GM19372 (cell line): ENCODE results near the gene CBY2.

Experiments
- ATAC-seq: cut with Tn5 transposase; IDR thresholded peaks from one replicate; pipeline ENCODE4 v1.9.1; 2021; ENCODE audit warnings: mild to moderate bottlenecking, low read depth, moderate library complexity; ENCODE audit not compliant: unreplicated experiment

The CBY2 gene

DNA sequence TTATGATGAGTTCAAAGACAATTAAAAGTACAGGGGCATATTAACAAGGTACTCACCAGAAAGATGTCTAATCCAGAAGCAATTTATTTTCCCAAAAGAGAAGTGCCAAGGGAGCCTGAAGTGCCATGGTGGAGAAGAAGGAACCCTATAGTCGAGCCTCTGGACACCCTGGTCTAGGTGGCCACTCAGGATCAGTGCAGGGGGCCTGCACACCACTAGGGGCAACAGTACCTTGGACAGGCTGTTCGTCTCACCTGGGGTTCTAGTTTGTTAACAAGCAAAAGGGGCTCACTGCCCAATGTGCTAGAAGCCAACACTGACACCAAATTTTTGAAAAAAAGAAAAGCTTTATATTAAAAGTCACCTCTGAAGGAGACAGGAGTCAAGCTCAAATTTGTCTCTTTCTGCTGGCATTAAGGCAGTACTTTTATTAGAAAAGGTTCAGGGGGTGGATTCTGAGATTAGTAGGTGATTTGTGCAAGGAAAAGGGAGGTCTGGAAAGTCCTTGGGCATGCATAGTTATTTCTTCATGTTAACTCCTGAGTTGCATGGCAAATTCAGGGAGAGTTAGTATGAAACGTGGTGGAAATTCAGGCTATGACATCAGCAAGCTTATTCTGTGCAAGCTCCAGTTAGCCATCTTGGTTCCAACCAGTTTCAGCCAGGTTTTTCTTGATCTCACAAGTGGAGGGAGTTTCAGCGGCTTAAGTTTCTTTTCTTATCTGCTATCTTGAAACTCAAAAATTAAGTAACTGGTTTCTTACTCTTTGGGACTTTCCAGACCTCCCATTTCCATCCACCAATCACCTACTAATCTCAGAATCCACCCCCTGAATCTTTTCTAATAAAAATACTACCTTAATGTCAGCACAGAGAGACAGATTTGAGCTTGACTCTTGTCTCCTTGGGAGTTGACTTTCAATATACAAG is 884 bp upstream of the CBY2 start:
- ATAC-seq, result peak; percentile 60

DNA sequence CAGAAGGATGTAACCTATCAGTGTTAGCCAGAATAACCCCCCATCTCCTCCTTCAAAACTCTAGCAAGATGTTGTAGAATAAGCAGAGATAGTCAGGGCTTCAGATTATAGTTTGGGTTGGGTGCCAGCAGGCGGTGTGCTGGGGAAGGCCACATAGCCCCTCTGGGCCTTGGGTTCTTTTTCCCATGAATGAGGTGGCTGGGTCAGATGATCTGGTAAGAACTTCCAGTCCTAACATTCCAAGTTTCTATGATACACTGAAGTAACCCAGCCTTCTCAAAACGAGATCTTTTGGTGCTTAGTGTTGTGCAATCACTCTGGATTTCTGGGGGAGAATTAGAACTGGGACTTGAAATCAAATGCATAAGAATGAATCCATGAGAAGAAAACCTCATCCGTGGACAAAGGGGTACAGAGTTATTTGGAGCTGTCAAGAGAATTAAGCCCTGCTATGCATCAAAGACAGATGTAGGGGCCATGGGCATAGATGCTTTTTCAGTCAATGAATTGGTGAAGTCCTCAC is 810 bp downstream of the CBY2 start:
- no peak for ATAC-seq

DNA sequence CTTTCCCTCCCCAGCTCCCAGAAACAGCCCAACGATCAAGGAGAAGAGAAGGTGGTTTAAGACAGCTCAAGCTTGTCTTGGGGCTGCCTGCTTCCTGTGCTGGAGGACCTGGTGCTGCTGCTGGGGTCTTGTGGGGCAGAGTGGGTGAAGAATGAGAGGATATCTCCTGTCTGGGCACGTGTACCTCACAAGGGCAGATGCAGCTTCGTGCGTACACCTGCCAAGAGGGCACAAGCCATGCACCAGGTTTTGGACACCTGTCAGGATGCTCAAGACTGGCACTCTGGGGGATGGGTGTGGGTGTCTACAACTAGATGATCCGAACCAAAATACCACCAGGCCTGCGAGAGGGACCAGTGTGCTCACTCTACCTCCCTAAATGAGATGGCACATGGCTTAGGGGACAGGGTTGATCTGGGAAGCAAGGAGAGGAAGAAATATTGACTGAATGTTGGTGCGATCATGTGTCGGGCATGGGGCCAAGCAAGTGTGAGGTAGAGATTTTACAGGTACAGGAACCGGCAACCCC is 2.2 kb downstream of the CBY2 start:
- no peak for ATAC-seq

DNA sequence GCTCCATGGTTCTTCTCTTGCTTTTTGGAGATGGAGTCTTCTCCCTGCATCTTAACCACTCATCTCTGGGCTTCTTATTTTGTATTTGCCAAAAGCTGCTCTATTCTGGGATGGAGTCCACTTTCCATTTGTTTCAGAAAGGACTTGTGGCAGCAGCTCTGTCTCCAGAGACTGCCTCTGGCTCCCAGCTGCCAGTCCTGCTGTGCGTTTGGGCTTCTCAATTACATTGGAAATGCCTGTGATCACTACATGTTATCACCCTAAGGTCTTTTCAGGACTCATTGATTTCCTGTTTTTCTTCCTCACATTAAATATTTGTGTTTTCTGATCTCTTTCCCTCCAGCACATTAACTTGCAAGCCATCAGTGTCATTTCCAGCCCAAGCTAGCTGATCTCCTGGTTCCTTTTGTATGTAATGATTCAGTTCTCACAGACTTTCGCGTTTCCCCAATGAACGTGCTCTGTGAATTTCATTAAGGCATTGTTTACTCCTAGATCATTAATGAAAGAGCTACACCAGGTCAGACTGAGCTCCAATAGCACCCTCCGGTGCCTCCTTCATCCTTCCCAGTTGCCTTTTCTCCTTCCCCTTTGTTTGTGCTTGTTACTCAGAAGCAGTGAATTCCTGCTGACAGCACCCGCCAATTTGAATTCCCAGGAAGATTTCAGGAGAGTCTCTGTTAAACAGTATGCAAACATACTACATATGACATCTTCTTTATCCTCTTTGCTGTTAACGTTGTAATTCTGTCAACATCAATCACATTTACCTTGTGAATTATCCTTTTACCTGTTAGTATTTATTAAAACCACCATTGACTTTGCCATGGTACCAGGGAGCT is 3.0 kb downstream of the CBY2 start:
- ATAC-seq, result no peak

DNA sequence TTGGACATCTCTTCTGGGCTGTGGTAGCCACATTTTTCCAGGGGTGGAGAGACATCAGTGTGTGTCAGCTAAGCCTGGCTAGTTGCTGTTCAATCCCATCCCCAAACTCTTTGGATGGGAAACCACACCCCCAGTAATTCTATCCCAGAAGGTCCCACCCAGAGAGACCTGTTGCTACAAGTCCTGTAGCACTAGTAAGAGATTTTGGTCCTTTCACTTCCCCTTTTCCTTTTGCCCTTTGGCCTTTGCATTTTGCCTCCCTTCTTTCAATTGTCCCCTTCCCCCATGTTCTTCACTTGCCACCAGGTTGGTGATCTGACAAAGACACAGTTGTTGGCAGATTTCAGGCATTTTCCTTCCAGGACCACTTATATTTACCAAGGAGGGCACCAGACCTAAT is 3.8 kb downstream of the CBY2 start:
- ATAC-seq, result no peak

DNA sequence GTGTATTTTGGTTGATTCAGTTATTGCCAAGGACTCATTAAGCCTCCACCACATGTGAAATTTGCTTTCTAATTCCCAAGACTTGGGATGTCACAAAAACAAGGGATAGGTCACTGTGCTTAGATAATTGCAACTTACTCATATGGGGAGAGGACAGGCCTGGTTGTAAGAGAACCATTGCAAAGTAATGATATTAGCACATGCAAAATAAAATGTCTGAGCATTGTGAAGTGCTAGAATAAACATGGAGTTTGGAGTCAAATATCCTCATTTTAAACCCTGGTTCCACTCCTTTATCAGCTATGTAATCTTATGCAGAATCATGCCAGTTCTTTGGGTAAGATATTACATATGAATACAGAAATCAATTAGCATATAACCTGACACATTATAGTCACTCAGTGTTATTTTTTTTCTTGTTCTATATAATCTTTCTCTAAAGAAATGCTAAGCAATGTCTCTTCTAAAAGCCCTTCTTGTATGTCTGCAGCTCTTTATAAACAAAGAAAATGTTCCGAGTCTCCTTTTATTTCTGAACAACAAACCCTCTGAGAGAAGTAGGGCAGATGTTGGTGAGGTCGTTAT is 5.5 kb downstream of the CBY2 start:
- no peak for ATAC-seq

DNA sequence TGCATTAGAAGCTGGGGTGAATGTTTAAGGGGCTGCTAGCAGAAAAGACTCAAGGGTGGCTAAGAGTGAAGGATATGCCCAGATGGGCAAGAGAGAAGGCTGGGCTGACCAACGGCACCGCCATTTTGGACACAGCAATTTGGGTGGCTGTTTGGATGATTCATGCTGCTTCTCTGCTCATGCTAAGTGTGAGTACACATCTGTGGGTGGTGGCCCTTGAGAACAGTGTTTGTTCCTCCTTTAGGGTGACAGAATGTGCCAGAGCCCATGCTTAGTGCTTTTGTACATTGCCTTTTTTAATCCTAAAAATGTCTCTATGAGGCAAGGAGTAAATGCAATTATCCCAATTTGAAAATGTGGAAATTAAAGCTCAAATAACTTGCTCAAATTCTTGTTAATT is 9.8 kb downstream of the CBY2 start:
- ATAC-seq, result no peak

DNA sequence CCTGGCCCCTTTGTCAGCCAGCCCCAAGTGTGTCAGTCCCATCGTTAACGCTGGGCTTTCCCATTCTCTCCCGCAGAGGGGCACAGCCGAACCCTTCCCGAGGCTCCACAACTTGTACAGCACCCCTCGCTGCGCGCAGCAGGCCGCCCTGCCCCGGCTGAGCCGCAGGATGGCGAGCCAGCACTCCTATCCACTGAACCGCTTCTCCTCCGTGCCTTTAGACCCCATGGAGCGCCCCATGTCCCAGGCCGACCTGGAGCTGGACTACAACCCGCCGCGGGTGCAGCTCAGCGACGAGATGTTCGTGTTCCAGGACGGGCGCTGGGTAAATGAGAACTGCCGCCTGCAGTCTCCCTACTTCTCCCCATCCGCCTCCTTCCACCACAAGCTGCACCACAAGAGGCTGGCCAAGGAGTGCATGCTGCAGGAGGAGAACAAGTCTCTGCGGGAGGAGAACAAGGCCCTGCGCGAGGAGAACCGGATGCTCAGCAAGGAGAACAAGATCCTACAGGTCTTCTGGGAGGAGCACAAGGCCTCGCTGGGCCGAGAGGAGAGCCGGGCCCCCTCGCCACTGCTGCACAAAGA is 11.1 kb downstream of the CBY2 start:
- no peak for ATAC-seq

DNA sequence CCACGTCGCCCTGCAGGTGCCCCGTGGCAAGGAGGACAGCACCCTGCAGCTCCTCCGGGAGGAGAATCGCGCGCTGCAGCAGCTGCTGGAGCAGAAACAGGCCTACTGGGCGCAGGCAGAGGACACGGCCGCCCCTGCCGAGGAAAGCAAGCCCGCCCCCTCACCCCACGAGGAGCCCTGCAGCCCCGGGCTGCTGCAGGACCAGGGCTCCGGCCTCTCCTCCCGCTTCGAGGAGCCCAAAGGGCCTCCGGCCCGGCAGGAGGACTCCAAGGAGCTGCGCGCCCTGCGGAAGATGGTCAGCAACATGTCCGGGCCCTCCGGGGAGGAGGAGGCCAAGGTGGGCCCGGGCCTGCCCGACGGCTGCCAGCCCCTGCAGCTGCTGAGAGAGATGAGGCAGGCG is 11.6 kb downstream of the CBY2 start:
- no peak for ATAC-seq

DNA sequence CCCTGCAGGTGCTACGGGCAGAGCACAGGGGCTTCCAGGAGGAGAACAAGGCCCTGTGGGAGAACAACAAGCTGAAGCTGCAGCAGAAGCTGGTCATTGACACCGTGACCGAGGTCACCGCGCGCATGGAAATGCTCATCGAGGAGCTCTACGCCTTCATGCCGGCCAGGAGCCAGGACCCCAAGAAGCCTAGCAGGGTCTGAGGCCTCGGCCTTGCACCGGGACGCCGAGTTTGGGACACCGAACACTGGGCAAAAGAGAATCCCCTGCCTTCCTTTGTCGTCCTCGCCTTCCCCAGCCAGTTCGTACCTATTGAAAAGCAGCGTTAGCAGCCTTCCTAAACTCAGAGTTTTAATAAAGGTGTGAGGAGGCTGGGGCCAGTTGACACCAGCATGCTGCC is 12.1 kb downstream of the CBY2 start:
- no peak for ATAC-seq

DNA sequence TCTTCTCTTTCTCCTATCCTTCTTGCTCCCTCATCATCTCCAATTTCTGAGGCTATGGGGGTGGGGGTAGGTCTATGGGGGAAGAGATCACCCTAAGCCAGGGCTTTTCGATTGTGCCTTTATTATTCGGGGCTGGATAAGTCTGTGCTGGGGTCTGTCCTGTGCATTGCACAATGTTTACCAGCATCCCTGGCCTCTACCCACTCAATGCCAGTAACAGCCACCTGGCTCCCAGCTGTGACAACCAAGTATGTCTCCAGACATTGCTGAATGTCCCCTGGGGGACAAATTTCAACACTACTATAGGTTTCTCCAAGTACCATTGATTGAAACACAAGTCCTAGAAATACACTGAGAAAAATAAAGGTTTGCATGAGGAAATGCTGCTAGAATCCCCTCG is 13.2 kb downstream of the CBY2 start:
- ATAC-seq, result no peak

DNA sequence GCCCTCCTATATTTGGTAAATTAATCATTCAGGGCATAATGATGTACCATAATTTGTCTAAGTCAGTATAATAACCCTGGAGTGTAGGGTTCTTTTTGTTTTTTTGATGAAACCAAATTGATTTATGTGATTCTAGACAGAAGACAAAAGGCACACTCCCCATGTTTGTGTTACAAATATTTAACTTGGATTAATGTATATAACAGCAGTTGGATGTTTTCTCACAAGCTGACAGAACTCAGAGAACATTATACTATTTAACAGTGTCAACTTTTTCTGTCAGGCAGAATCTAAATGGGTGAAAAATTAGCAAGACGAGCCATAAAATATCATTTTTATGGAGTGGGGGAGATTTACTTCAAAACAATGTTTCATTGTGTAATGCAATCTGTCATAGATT is 15.2 kb downstream of the CBY2 start:
- no peak for ATAC-seq

DNA sequence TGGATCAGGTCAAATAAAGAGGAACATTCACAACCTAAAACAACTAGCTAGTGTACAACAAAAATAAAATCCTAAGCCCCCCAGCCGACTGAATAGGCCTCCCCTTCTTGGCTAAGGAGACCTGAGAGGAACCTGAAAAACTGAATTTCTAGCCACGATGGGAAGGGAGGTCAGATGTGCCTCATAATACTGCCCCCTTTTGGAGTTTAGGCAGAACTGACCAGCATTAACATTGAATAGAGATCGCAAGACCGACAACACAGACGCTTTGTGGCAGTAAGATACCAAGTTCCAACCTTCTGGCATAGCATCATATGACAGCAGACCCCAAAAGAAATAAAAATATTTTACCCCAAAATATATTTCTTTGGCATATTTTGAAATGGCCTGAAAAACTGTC is 15.9 kb downstream of the CBY2 start:
- peak; percentile 56 for ATAC-seq

DNA sequence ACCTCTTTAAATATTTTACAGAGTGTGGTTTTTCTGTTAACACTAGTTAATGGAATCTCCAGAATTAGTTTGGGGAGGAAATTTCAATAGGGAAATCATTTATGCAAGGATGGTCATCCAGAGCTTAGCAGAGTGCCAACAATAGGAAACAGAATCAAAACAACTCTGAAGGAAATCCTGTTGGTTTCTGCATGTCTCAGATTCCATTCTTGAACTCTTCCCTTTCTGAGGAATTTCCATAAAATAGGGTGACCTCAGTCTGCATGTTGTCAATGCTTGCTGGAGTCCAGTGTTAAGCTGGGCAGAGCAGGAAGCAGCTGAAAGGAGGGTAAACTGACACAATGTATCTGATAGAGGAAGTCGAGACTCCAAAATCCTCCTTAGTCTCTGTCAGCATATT is 16.9 kb downstream of the CBY2 start:
- no peak for ATAC-seq

DNA sequence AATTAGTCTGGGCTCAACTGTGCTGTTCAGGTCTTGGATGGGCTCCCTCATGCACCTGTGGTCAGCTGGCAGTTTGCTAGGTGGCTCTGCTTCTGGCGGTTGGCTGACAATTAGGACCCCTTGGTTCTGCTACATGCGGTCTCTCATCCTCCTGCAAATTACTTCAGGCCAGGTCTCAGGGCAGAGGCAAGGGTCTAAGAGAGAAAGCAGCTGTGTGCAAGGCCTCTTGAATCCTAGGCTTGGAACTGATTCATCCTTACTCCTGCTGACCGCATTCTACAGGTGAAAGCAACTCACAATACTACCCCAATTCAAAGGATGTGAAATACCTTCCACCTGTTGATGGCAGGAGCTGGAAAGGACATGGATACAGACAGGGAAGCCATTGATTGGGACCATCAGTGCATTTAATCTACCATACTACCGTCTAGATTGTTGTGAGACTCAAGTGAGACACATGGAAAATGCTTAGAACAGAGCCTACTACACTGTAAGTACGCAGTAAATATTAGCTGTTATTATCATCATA is 19.1 kb downstream of the CBY2 start:
- no peak for ATAC-seq

DNA sequence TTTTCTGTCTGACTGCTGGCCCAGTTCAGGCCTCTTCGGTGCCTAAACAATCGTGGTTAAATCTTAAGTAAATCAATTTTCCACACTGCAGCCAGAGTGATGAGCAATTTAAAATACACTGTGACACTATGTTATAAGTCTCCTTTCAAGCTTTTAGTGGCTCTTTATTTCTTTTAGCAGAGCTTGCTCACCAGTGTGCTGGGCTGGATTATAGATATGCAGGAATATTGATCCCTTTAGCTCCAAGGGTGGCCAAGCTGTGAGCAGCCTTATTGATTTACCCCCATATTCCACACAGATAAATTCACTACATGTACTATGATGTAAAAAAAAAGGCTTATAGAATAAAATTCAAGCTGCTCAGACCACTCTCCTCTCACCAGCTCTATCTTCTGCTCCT is 21.7 kb downstream of the CBY2 start:
- no peak for ATAC-seq

DNA sequence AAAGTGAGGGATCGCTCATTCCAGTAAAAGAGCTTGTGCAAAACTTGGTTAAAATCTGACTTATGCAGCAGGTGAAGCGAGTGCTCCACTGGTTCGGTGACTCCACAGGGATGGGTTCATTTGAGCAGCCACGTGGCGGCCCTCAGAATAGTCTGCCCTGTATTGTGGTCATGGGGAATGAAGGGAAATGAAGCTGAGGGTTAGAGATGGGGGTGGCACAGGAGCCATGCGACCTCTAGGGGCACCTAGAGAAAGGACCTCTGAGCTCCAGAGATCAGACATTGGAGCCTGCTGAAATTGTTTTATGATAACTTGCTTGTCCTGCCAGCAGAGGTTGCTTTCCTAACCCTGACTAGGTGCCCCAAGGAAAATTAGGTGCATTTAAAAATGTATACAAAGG is 26.6 kb downstream of the CBY2 start:
- peak; percentile 56 for ATAC-seq

DNA sequence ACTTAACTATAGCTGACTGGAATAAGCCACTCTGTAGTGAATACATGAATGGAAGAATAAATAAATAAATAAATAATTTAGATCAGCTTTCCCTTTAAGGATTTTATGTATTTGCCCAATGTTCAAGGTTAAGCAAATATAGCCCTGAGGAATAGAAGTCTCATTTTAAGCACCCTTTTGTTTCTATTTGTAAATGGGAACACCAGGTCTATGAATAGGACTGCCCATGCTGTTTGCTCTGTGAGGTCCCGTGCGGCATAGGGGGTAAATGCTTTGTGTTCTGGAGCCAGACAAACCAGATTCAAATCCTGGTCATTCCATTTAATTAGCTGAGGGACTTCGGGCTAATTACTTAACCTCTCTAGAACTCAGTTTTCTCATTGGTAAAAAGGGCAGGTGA is 29.3 kb downstream of the CBY2 start:
- no peak for ATAC-seq

DNA sequence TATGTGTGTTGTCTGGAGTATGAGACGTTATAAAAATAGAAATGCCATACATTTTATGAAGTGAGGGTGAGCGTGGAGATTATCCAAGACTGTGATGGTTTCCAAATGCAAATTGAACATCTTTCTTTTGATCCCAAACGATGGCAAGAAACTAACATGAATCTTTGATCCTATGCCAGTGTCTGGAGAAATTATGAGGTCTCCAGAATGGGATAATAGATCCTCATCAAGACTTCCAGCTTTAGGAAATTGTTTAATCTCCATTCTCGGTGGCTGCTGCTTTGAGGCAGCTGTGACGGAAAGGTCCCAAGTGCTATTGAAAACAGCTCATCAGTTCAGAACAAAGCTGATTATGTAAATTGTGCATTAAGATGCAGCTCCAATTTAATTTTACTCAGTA is 30.8 kb downstream of the CBY2 start:
- ATAC-seq, result no peak

DNA sequence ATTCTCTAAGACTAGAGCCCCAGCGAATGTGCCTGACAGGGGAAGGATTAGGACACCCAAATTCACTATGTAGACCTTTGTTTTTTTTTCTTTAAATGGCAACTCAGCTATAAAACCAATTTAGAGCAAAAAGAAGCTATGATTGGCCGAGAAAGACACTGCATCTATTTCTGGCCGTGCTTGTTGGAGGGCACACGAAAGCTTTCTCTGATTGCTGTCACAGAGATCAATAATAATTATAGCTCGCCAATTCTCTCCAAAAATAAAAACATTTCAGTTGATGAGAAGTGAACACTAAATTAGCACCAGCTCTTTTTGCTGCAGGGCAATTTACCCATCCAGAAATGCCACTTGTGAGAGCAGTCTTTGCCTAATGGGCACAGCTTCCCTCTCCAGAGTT is 31.2 kb downstream of the CBY2 start:
- ATAC-seq, result no peak
